ENCODE measurements around the gene TAB3. TPM values are rescaled to one million over a fixed set of nuclear protein-coding genes. Genes with fewer than 3 reads are reported as not detected.

TAB3 gene
- polyA plus RNA-seq, 1 experiment, result 8.6 TPM

GRCh38 chrX:30777575-30777974 lies 111.5 kb downstream of the TAB3 start:
- Histone ChIP-seq H3K4me3 (ENCODE audit: low read depth, low read length) (no peak overlapping the region), H3K27me3 (ENCODE audit: control insufficient read depth, insufficient read depth, low read length) (no peaks in the 10 kb centered on the region), H3K36me3 (ENCODE audit: control insufficient read depth, insufficient read depth, low read length) (no peaks in the 10 kb centered on the region)
- ChIA-PET POLR2A (no interaction called here), CTCF (no interaction called here)
- TF ChIP-seq CTCF (IDR thresholded peaks at IDR 0.05; ENCODE audit: insufficient read depth, low read depth, low read length), result no peak
- DNase-seq (ENCODE audit: low read depth), result no peak

Other genes starting within 250 kb of the TAB3 start
- gene GK, start 235.8 kb downstream of the TAB3 start, polyA plus RNA-seq (2011; rRNA removed), result 5.6 and 8.6 TPM in 2 replicates
- gene FTHL17, start 182.8 kb upstream of the TAB3 start, polyA plus RNA-seq (2011; rRNA removed), result not detected in 2 replicates